GM12892 (cell line): Measurements from ENCODE around the gene GATA2.

ENCODE experiments used
- POLR2A ChIP-seq: IDR thresholded peaks from 2 replicates; pipeline ENCODE4 v1.6.1; 2011; ENCODE audit warnings: low read depth, low read length, control low read depth
- POLR2AphosphoS5 ChIP-seq: IDR thresholded peaks from 2 replicates; pipeline ENCODE4 v1.6.1; 2011; ENCODE audit warnings: low read depth, low read length, control low read depth
- TAF1 ChIP-seq: IDR thresholded peaks from 2 replicates; pipeline ENCODE4 v1.6.1; 2011; ENCODE audit warnings: low read depth, mild to moderate bottlenecking, control low read depth, low read length, borderline replicate concordance

GRCh38 chr3:128480278-128480677 is 12.7 kb downstream of the GATA2 start:
- no peak for TF ChIP-seq POLR2AphosphoS5
- no peak for TF ChIP-seq POLR2A
- TF ChIP-seq TAF1, result no peak
